ENCODE results near the gene BSPRY. TPM values are rescaled to one million over a fixed set of nuclear protein-coding genes. Genes with fewer than 3 reads are reported as not detected.

BSPRY gene
- total RNA-seq, 1 donor from 2014 or later, result 19.7 TPM

DNA sequence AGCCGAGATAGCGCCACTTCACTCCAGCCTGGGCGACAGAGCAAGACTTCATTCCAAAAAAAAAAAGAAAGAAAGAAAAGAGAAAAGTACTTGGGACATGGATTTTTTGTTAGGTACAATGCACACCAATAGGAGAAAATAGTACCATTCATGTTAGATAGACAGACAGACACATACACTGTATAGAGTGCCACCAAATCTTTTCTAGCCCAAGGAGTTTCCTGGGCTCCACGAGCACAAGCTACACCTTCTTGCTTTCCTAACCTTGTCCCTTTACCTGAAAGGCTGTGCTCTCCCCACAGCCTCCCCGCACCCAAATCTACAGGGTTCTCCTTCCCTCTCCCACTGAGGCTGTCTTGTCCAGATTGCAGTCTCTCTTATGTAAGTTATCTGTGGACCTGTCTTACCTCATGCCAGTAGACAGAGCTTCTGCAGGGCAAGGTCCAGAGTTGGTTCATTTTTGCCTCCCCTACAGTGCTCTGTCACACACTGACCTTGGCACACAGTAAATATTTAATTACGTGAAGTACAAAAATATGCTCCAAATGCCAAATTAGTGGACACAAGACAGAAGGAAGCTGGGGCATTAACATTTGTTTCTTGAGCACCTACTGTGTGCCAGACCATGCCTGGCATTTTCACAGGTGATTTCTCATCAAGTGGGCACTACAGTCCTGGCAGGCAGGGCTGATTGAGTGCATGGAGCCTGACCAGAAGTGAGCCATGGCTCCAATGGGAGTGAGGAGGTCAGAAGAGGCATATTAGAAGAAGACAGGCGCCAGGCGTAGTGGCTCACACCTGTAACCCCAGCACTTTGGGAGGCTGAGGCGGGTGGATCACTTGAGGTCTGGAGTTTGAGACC lies 45.9 kb downstream of the BSPRY start:
- Mint-ChIP-seq H3K9me3 (ENCODE audit: low read depth) (no peaks in the 10 kb centered on the region), H3K4me3 (ENCODE audit: low read depth) (no peak overlapping the region), H3K4me1 (ENCODE audit: low read depth) (peaks cover 27% of the 10 kb centered on the region), H3K27me3 (no peaks in the 10 kb centered on the region), H3K36me3 (ENCODE audit: insufficient read depth) (peaks cover 17% of the 10 kb centered on the region), H3K27ac (no peak overlapping the region)
- no peak for DNase-seq (ENCODE audit: low spot score, unreplicated experiment)
- TF ChIP-seq, protein P1, sequence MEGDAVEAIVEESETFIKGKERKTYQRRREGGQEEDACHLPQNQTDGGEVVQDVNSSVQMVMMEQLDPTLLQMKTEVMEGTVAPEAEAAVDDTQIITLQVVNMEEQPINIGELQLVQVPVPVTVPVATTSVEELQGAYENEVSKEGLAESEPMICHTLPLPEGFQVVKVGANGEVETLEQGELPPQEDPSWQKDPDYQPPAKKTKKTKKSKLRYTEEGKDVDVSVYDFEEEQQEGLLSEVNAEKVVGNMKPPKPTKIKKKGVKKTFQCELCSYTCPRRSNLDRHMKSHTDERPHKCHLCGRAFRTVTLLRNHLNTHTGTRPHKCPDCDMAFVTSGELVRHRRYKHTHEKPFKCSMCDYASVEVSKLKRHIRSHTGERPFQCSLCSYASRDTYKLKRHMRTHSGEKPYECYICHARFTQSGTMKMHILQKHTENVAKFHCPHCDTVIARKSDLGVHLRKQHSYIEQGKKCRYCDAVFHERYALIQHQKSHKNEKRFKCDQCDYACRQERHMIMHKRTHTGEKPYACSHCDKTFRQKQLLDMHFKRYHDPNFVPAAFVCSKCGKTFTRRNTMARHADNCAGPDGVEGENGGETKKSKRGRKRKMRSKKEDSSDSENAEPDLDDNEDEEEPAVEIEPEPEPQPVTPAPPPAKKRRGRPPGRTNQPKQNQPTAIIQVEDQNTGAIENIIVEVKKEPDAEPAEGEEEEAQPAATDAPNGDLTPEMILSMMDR (IDR thresholded peaks at IDR 0.05; ENCODE audit: unreplicated experiment), result no peak

DNA sequence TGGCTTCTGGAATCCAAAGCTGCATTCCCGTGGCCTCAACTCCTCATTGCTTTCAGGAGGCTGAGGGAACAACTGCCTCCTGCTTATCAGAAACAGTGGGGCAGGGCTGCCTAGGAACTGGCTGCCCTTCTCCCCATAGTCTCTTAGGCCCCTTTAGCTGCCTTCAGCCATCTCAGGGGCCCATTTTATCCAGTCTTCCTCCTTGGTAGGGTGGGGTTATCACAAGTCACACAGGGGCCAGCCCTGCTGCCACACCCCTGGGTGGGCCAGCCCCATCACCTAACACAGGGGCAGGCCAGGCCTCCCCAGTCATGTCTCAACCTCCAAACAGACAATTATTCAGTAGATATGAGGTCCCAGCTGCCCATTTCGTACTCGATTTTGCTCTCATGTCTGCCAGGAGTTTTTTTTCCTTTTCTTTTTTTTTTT lies 47.9 kb downstream of the BSPRY start:
- H3K4me3 Mint-ChIP-seq (ENCODE audit: low read depth), result no peak overlapping the region
- peaks cover 33% of the 10 kb centered on the region for H3K4me1 Mint-ChIP-seq (ENCODE audit: low read depth)
- peak overlapping the region; percentile 76 for H3K27ac Mint-ChIP-seq
- TF ChIP-seq, protein P1 (IDR thresholded peaks at IDR 0.05; ENCODE audit: unreplicated experiment), result no peak
- no peaks in the 10 kb centered on the region for H3K9me3 Mint-ChIP-seq (ENCODE audit: low read depth)
- no peaks in the 10 kb centered on the region for H3K27me3 Mint-ChIP-seq
- peaks cover 11% of the 10 kb centered on the region for H3K36me3 Mint-ChIP-seq (ENCODE audit: insufficient read depth)
- no peak for DNase-seq (ENCODE audit: low spot score, unreplicated experiment)

DNA sequence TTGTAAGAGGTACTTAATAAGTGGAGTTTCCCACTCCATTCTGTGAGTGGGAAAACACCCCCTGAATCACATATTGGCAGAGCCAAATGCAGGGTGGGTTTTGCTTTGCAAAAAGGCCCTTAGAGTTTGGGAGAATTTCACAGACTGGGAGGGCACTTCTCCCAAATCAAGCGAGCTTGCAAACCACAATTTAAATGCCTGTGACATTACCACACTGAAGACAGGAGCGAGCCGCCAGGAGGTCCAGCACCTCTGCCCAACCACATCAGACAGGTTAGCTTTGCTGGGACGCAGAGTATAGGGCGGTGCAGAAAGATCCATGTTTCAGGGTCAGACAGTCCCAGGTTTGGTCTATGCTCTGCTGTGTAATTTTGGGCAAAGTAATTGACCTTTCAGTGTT lies 49.5 kb downstream of the BSPRY start:
- TF ChIP-seq, protein P1 (IDR thresholded peaks at IDR 0.05; ENCODE audit: unreplicated experiment), result no peak
- Mint-ChIP-seq H3K9me3 (ENCODE audit: low read depth) (no peaks in the 10 kb centered on the region), H3K36me3 (ENCODE audit: insufficient read depth) (peaks cover 5% of the 10 kb centered on the region), H3K27ac (no peak overlapping the region), H3K4me3 (ENCODE audit: low read depth) (no peak overlapping the region), H3K27me3 (no peaks in the 10 kb centered on the region), H3K4me1 (ENCODE audit: low read depth) (peaks cover 33% of the 10 kb centered on the region)
- DNase-seq (ENCODE audit: low spot score, unreplicated experiment), result no peak

DNA sequence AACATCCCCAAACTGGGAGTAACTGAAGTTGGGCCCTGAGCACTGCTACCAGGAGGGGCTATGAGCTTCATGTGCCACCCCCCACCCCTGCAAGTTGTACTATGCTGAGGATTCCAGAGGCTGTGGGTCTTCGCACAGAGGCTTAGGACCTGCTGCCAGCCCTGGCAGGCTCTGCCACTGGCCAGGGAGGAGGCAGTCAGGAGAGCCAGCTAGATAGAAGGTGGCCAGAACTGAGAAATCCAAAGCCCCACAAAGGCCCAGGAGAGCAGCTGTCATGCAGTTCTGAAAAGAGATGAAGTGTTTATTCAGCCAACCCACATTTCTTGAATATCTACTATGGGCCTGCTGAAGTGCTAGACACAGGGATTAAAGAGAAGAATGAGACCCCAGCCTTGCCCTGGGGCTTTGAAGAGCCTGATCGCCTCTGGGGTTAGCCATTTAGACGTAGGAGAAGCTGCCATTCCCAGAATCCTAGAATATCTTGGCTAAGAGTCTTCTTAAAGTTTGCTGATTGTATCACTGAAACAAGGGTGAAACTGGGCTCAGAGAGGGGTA lies 50.4 kb downstream of the BSPRY start:
- Mint-ChIP-seq H3K27ac (no peak overlapping the region), H3K4me3 (ENCODE audit: low read depth) (peak overlapping the region; percentile 87), H3K36me3 (ENCODE audit: insufficient read depth) (peaks cover 5% of the 10 kb centered on the region), H3K9me3 (ENCODE audit: low read depth) (no peaks in the 10 kb centered on the region), H3K4me1 (ENCODE audit: low read depth) (peaks cover 33% of the 10 kb centered on the region), H3K27me3 (no peaks in the 10 kb centered on the region)
- DNase-seq (ENCODE audit: low spot score, unreplicated experiment), result no peak
- TF ChIP-seq, protein P1 (IDR thresholded peaks at IDR 0.05; ENCODE audit: unreplicated experiment), result no peak

DNA sequence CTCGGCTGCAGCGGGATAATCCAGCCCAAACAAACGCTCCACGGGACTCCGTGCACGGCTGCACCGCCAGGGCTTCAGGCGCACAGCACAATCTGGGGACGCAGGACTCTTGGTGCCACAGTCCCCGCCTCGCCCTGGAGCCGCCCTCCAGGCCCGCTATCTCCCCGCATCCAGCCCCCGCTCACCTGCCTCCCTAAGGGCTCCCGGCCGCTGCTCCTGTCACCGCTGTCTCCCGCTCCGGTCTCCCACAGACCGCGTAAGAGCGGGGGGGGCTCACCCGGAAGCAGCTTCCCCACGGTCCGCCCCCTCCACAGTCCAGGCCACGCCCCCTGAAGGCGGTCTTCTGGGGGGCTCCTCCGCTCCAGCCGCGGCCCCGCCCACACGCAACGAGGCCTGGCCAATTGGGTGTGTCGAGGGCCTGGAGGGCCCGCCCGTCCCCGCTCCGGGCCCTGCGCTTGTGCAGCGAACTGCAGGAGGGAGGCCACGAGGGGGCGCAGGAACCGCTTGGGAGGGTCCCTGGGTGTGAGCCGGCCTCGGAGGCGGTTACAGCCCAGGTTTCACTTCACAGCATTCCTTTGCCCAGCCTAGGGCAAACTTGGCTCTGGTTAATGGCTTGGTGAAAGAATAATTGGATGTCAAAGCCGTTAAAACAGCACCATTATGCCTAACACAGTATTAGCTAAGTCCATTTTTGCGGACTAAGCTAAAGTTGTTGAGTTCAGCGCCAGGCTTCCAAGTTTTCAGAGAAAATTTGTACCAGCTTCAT lies 51.9 kb downstream of the BSPRY start, which contains the start of gene ALAD:
Gene ALAD (minus strand): TSS at position 258 of the 766 bp plus-strand sequence. CDS start 7,725 bp downstream, outside the sequence.
- H3K4me1 Mint-ChIP-seq (ENCODE audit: low read depth), result peaks cover 31% of the 10 kb centered on the region
- no peaks in the 10 kb centered on the region for H3K36me3 Mint-ChIP-seq (ENCODE audit: insufficient read depth)
- peak; percentile 100 for DNase-seq (ENCODE audit: low spot score, unreplicated experiment)
- H3K27me3 Mint-ChIP-seq, result no peaks in the 10 kb centered on the region
- H3K4me3 Mint-ChIP-seq (ENCODE audit: low read depth), result peak within 1 kb of the TSS; percentile 87
- H3K27ac Mint-ChIP-seq, result peak within 1 kb of the TSS; percentile 92
- H3K9me3 Mint-ChIP-seq (ENCODE audit: low read depth), result no peaks in the 10 kb centered on the region
- TF ChIP-seq, protein P1 (IDR thresholded peaks at IDR 0.05; ENCODE audit: unreplicated experiment), result peak; percentile 98
